ENCODE data around the gene SLC4A5.

The SLC4A5 gene

DNA sequence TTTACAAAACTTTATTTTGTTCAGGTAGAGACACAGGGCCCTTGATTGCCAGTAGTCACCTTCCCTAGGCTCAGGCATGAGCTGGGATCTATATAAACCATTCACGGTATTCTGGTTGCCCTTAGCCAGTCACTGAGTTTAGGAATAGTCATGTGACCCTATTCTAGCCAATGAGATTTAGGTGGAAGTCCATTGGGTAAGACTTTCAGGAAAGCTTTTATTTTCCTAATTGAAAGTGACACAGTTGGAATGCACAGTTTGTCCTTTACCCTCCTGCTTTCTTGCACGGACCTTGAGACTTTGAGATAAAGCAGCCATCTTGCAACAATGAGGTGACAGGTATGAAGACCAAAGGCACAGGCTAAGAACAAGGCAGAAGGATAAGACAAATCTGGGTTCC, 21.5 kb downstream of the SLC4A5 start:
- no peak overlapping the region for H2BK5ac ChIP-seq (ENCODE audit: low read length)
- H2BK12ac ChIP-seq (ENCODE audit: low read length) = no peak overlapping the region
- H3K27me3 ChIP-seq (ENCODE audit: control insufficient read depth in 3 of 3, insufficient read depth in 3 of 3, low read depth in 1 of 3, low read length in 3 of 3) = no peaks in the 10 kb centered on the region
- no peak overlapping the region for H3K18ac ChIP-seq (ENCODE audit: low read length)
- H3K9ac ChIP-seq (ENCODE audit: low read depth, low read length, poor library complexity) = no peak overlapping the region
- H3K4me2 ChIP-seq (ENCODE audit: insufficient read depth, low read length, poor library complexity, severe bottlenecking) = no peak overlapping the region
- no peaks in the 10 kb centered on the region for H3K79me1 ChIP-seq (ENCODE audit: low read depth, low read length)
- H3K14ac ChIP-seq (ENCODE audit: low read length) = no peak overlapping the region
- H3K27ac ChIP-seq (replicated peaks; ENCODE audit: low read length) = no peak overlapping the region
- H3K4me3 ChIP-seq (ENCODE audit: low read length in 2 of 2) = no peak overlapping the region
- H2BK120ac ChIP-seq (ENCODE audit: low read depth, low read length) = no peak overlapping the region
- no peak for DNase-seq (ENCODE audit: low spot score)
- H2AK5ac ChIP-seq (ENCODE audit: low read depth, low read length) = no peak overlapping the region
- no peak overlapping the region for H2AFZ ChIP-seq (ENCODE audit: low read length)
- no peak overlapping the region for H4K91ac ChIP-seq (ENCODE audit: low read depth, low read length, poor library complexity)
- no peaks in the 10 kb centered on the region for H3K36me3 ChIP-seq (replicated peaks in 1 of 2; ENCODE audit: control insufficient read depth in 2 of 2, insufficient read depth in 2 of 2, low read length in 2 of 2)
- no CpG with 5 or more reads among the region's 2 CpGs for WGBS, 2 donors (ENCODE audit: extremely low coverage in 2 of 2, insufficient read length in 2 of 2, insufficient replicate concordance in 1 of 2)
- no peak overlapping the region for H3K23ac ChIP-seq (ENCODE audit: low read depth, low read length, poor library complexity)
- no peak overlapping the region for H2BK15ac ChIP-seq (ENCODE audit: low read length)
- no peak overlapping the region for H3K4ac ChIP-seq (ENCODE audit: low read length)
- H3K4me1 ChIP-seq (ENCODE audit: control insufficient read depth in 2 of 2, insufficient read depth in 1 of 2, low read depth in 1 of 2, low read length in 2 of 2) = peaks cover 0 to 3% of the 10 kb centered on the region in 2 donors
- H3K9me3 ChIP-seq (replicated peaks in 1 of 2; ENCODE audit: control insufficient read depth in 2 of 2, insufficient read depth in 1 of 2, low read depth in 1 of 2, low read length in 2 of 2) = peaks cover 0 to 2% of the 10 kb centered on the region in 2 donors
- H4K8ac ChIP-seq (ENCODE audit: low read depth, low read length) = no peak overlapping the region

DNA sequence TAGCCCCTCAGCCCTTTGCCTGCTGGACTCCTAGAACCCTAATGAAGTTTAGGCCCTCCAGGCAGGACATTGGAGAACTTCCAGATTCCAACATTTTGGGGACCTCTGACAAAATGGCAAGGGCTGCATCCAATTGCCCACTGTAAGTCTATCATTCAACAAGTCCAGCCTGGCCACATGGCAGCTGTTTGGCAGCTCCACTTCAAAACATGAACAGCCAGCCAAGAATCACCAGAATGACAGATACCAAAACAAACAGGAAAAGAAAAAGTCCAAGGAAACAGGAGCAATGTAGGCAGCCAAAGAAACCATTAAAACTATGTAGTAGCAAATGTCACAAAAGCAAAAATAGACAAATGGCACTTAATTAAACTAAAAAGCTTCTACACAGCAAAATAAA, 25.5 kb downstream of the SLC4A5 start:
- peaks cover 0 to 4% of the 10 kb centered on the region in 2 donors for H3K4me1 ChIP-seq (ENCODE audit: control insufficient read depth in 2 of 2, insufficient read depth in 1 of 2, low read depth in 1 of 2, low read length in 2 of 2)
- H3K4me2 ChIP-seq (ENCODE audit: insufficient read depth, low read length, poor library complexity, severe bottlenecking) = no peak overlapping the region
- no peak overlapping the region for H2BK15ac ChIP-seq (ENCODE audit: low read length)
- H3K9me3 ChIP-seq (replicated peaks in 1 of 2; ENCODE audit: control insufficient read depth in 2 of 2, insufficient read depth in 1 of 2, low read depth in 1 of 2, low read length in 2 of 2) = no peaks in the 10 kb centered on the region
- no peak overlapping the region for H2BK12ac ChIP-seq (ENCODE audit: low read length)
- H3K4ac ChIP-seq (ENCODE audit: low read length) = no peak overlapping the region
- DNase-seq (ENCODE audit: low spot score) = no peak
- H3K23ac ChIP-seq (ENCODE audit: low read depth, low read length, poor library complexity) = no peak overlapping the region
- no peak overlapping the region for H2AFZ ChIP-seq (ENCODE audit: low read length)
- H2BK5ac ChIP-seq (ENCODE audit: low read length) = no peak overlapping the region
- H3K27ac ChIP-seq (replicated peaks; ENCODE audit: low read length) = no peak overlapping the region
- no peak overlapping the region for H4K8ac ChIP-seq (ENCODE audit: low read depth, low read length)
- H2BK120ac ChIP-seq (ENCODE audit: low read depth, low read length) = no peak overlapping the region
- no peak overlapping the region for H3K14ac ChIP-seq (ENCODE audit: low read length)
- no peak overlapping the region for H4K91ac ChIP-seq (ENCODE audit: low read depth, low read length, poor library complexity)
- no peak overlapping the region for H3K4me3 ChIP-seq (ENCODE audit: low read length in 2 of 2)
- no peaks in the 10 kb centered on the region for H3K79me1 ChIP-seq (ENCODE audit: low read depth, low read length)
- no peak overlapping the region for H3K9ac ChIP-seq (ENCODE audit: low read depth, low read length, poor library complexity)
- H3K27me3 ChIP-seq (ENCODE audit: control insufficient read depth in 3 of 3, insufficient read depth in 3 of 3, low read depth in 1 of 3, low read length in 3 of 3) = no peaks in the 10 kb centered on the region
- H3K18ac ChIP-seq (ENCODE audit: low read length) = no peak overlapping the region
- no peaks in the 10 kb centered on the region for H3K36me3 ChIP-seq (replicated peaks in 1 of 2; ENCODE audit: control insufficient read depth in 2 of 2, insufficient read depth in 2 of 2, low read length in 2 of 2)
- no peak overlapping the region for H2AK5ac ChIP-seq (ENCODE audit: low read depth, low read length)

DNA sequence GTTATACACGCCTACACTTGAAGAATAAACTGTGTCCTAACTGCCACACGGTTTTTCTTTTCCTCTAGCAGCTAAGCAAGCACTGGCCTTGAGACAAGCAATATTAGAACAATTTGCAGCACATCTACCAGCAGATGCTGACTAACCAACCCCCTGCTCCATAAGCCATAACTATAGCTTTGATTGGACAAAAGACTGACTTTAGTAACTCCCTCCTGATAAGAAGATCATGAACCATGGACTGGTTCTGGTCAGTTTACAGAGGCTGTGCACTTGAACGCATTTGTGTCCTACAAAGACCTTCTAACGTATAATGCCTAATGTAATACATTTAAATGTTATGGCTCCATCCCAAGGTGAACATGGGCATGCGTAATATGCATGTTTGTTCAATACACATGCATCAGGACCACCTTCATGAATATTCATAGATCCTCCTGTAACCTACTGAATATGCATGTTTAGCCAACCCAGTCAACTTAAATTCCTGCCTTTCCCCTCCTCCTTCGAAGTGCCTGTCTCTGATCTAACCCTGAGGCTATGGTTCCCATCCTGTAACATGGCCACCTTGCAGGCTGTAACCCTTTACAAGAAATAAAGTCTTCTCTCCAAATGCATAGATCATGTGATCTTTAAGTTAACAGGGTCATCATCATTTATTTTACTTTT, 26.5 kb downstream of the SLC4A5 start:
- H3K4me3 ChIP-seq (ENCODE audit: low read length in 2 of 2) = no peak overlapping the region
- no peak overlapping the region for H4K8ac ChIP-seq (ENCODE audit: low read depth, low read length)
- H3K36me3 ChIP-seq (replicated peaks in 1 of 2; ENCODE audit: control insufficient read depth in 2 of 2, insufficient read depth in 2 of 2, low read length in 2 of 2) = no peaks in the 10 kb centered on the region
- no peak overlapping the region for H3K4ac ChIP-seq (ENCODE audit: low read length)
- no peak overlapping the region for H3K23ac ChIP-seq (ENCODE audit: low read depth, low read length, poor library complexity)
- no peak overlapping the region for H2BK15ac ChIP-seq (ENCODE audit: low read length)
- H3K18ac ChIP-seq (ENCODE audit: low read length) = no peak overlapping the region
- H3K4me1 ChIP-seq (ENCODE audit: control insufficient read depth in 2 of 2, insufficient read depth in 1 of 2, low read depth in 1 of 2, low read length in 2 of 2) = peaks cover 0 to 4% of the 10 kb centered on the region in 2 donors
- H2AK5ac ChIP-seq (ENCODE audit: low read depth, low read length) = no peak overlapping the region
- H3K9me3 ChIP-seq (replicated peaks in 1 of 2; ENCODE audit: control insufficient read depth in 2 of 2, insufficient read depth in 1 of 2, low read depth in 1 of 2, low read length in 2 of 2) = no peaks in the 10 kb centered on the region
- no peaks in the 10 kb centered on the region for H3K79me1 ChIP-seq (ENCODE audit: low read depth, low read length)
- H2BK12ac ChIP-seq (ENCODE audit: low read length) = no peak overlapping the region
- no peak overlapping the region for H2AFZ ChIP-seq (ENCODE audit: low read length)
- no peak overlapping the region for H3K9ac ChIP-seq (ENCODE audit: low read depth, low read length, poor library complexity)
- no CpG with 5 or more reads among the region's 6 CpGs for WGBS, 2 donors (ENCODE audit: extremely low coverage in 2 of 2, insufficient read length in 2 of 2, insufficient replicate concordance in 1 of 2)
- no peaks in the 10 kb centered on the region for H3K27me3 ChIP-seq (ENCODE audit: control insufficient read depth in 3 of 3, insufficient read depth in 3 of 3, low read depth in 1 of 3, low read length in 3 of 3)
- H4K91ac ChIP-seq (ENCODE audit: low read depth, low read length, poor library complexity) = no peak overlapping the region
- DNase-seq (ENCODE audit: low spot score) = no peak
- no peak overlapping the region for H3K27ac ChIP-seq (replicated peaks; ENCODE audit: low read length)
- H3K14ac ChIP-seq (ENCODE audit: low read length) = no peak overlapping the region
- H2BK120ac ChIP-seq (ENCODE audit: low read depth, low read length) = no peak overlapping the region
- no peak overlapping the region for H3K4me2 ChIP-seq (ENCODE audit: insufficient read depth, low read length, poor library complexity, severe bottlenecking)
- H2BK5ac ChIP-seq (ENCODE audit: low read length) = no peak overlapping the region

DNA sequence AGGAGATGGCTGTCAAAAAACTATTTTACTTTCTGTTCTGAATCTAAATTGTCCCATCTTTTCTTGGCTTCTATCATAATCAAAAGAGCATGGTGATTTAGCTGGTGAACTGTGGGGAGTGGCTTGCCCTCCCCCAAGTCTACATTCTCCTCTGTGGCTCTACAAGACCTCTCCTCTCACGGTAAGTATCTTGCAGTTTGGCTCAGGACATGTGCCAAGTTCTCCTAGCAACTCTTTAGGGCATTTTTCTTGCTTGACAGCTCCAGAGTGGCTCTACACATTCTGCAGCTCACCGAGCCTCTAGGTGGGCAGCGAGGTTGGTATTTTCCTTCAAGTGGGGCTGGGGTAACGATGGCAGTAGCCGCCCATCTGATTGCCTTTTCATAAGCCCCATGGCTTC, 29.1 kb downstream of the SLC4A5 start:
- no peaks in the 10 kb centered on the region for H3K79me1 ChIP-seq (ENCODE audit: low read depth, low read length)
- no peak overlapping the region for H2BK12ac ChIP-seq (ENCODE audit: low read length)
- peaks cover 0 to 4% of the 10 kb centered on the region in 2 donors for H3K4me1 ChIP-seq (ENCODE audit: control insufficient read depth in 2 of 2, insufficient read depth in 1 of 2, low read depth in 1 of 2, low read length in 2 of 2)
- H2BK120ac ChIP-seq (ENCODE audit: low read depth, low read length) = no peak overlapping the region
- no peak overlapping the region for H2BK5ac ChIP-seq (ENCODE audit: low read length)
- H2AFZ ChIP-seq (ENCODE audit: low read length) = no peak overlapping the region
- no peak overlapping the region for H3K4me3 ChIP-seq (ENCODE audit: low read length in 2 of 2)
- no peak overlapping the region for H3K9ac ChIP-seq (ENCODE audit: low read depth, low read length, poor library complexity)
- H2BK15ac ChIP-seq (ENCODE audit: low read length) = no peak overlapping the region
- H3K27ac ChIP-seq (replicated peaks; ENCODE audit: low read length) = no peak overlapping the region
- no peak for DNase-seq (ENCODE audit: low spot score)
- WGBS, 2 donors (ENCODE audit: extremely low coverage in 2 of 2, insufficient read length in 2 of 2, insufficient replicate concordance in 1 of 2) = no CpG with 5 or more reads among the region's 5 CpGs
- H3K27me3 ChIP-seq (ENCODE audit: control insufficient read depth in 3 of 3, insufficient read depth in 3 of 3, low read depth in 1 of 3, low read length in 3 of 3) = no peaks in the 10 kb centered on the region
- H4K91ac ChIP-seq (ENCODE audit: low read depth, low read length, poor library complexity) = no peak overlapping the region
- H3K36me3 ChIP-seq (replicated peaks in 1 of 2; ENCODE audit: control insufficient read depth in 2 of 2, insufficient read depth in 2 of 2, low read length in 2 of 2) = no peaks in the 10 kb centered on the region
- H2AK5ac ChIP-seq (ENCODE audit: low read depth, low read length) = no peak overlapping the region
- no peak overlapping the region for H4K8ac ChIP-seq (ENCODE audit: low read depth, low read length)
- no peak overlapping the region for H3K4ac ChIP-seq (ENCODE audit: low read length)
- no peak overlapping the region for H3K4me2 ChIP-seq (ENCODE audit: insufficient read depth, low read length, poor library complexity, severe bottlenecking)
- H3K18ac ChIP-seq (ENCODE audit: low read length) = no peak overlapping the region
- H3K14ac ChIP-seq (ENCODE audit: low read length) = peak overlapping the region; percentile 32
- no peak overlapping the region for H3K23ac ChIP-seq (ENCODE audit: low read depth, low read length, poor library complexity)
- no peaks in the 10 kb centered on the region for H3K9me3 ChIP-seq (replicated peaks in 1 of 2; ENCODE audit: control insufficient read depth in 2 of 2, insufficient read depth in 1 of 2, low read depth in 1 of 2, low read length in 2 of 2)
